DMS153 treated with DMSO at 0.1 percent for 48 hours (cell line): ENCODE data around the gene PDE2A.
"Not testable (repeated sequence)": the region's sequence is repeated elsewhere in the genome, so short reads cannot be mapped to it uniquely, and the experiment has no call there.

Source experiments
- DNase-seq: peaks from one replicate; lab custom pipeline; 2025; ENCODE audit not compliant: unreplicated experiment; lab: John Stamatoyannopoulos, UW

PDE2A gene

GRCh38 chr11:72555014-72555522 lies 119.2 kb downstream of the PDE2A start:
- DNase-seq, result not testable (repeated sequence)

- DNase-seq, result no peak
Observed at GRCh38 chr11:72553706-72554105, 120.5 kb downstream of the PDE2A start.

- DNase-seq, result no peak
Observed at GRCh38 chr11:72552399-72552910, 121.8 kb downstream of the PDE2A start.

GRCh38 chr11:72551571-72551970 lies 122.7 kb downstream of the PDE2A start:
- no peak for DNase-seq

GRCh38 chr11:72548463-72548862 lies 125.8 kb downstream of the PDE2A start:
- DNase-seq, result no peak

GRCh38 chr11:72546866-72547265 lies 127.4 kb downstream of the PDE2A start:
- no peak for DNase-seq

GRCh38 chr11:72544589-72544988 lies 129.6 kb downstream of the PDE2A start:
- DNase-seq, result no peak

- no peak for DNase-seq
Observed at GRCh38 chr11:72543849-72544542, 130.2 kb downstream of the PDE2A start.

GRCh38 chr11:72541257-72541974 lies 132.8 kb downstream of the PDE2A start:
- DNase-seq, result no peak

GRCh38 chr11:72537051-72537450 lies 137.2 kb downstream of the PDE2A start:
- DNase-seq, result no peak

- DNase-seq, result no peak
Observed at GRCh38 chr11:72535194-72535547, 139.1 kb downstream of the PDE2A start.

GRCh38 chr11:72534371-72535193 lies 139.6 kb downstream of the PDE2A start:
- no peak for DNase-seq

GRCh38 chr11:72529068-72529467 lies 145.2 kb downstream of the PDE2A start:
- no peak for DNase-seq

GRCh38 chr11:72528121-72528520 lies 146.1 kb downstream of the PDE2A start:
- no peak for DNase-seq
